Midbrain (tissue), 1 donor: Measurements from ENCODE around the gene BTF3.
"Not testable (repeated sequence)": the region's sequence is repeated elsewhere in the genome, so short reads cannot be mapped to it uniquely, and the experiment has no call there.

Source experiments
- DNase-seq: peaks from one replicate; lab custom pipeline; 2025; lab: John Stamatoyannopoulos, UW

BTF3 gene

DNA sequence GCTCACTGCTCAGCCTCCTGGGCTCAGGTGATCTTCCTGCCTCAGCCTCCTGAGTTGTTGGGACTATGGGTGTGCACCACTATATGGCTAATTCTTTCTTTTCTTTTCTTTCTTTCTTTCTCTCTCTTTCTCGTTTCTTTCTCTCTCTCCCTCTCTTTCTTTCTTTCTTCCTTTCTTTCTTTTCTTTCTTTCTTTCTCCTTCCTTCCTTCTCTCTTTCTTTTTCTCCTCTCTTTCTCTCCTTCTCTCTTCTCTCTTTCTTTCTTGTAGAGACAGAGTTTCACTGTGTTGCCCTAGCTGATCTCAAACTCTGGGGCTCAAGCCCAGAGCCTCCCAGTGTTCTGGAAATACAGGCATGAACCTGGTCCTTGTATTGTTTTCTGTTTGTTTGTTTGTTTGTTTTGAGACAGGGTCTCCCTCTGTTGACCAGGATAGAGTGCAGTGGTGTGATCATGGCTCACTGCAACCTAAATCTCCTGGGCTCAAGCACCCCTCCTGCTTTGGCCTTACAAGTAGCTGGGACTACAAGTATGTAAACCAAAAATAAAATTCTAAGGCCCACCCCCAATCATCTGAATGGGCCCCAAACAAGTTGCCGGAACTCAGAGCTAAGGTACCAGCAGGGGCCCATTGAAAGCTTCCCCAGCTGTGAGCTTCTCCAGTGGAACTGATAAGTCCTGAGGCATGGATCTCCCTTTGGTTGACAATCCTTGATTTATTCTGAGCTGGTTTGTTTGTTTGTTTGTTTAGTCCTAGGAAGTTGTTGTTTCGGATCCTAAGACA is 11.9 kb upstream of the BTF3 start:
- DNase-seq, result no peak

DNA sequence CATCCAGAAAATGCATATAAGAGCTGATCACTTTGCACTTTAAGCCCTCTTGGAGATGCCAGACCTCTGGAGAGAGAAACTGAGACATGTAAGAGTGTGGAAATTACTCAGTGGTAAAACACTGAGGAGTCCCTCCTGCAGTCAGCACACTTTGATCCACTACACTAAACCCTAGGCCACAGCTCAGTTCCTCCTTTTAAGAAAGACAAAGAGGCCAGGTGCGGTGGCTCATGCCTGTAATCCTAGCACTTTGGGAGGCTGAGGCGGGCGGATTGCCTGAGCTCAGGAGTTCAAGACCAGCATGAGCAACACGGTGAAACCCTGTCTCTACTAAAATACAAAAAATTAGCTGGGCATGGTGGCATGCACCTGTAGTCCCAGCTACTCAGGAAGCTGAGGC is 11.0 kb upstream of the BTF3 start:
- DNase-seq, result not testable (repeated sequence)

DNA sequence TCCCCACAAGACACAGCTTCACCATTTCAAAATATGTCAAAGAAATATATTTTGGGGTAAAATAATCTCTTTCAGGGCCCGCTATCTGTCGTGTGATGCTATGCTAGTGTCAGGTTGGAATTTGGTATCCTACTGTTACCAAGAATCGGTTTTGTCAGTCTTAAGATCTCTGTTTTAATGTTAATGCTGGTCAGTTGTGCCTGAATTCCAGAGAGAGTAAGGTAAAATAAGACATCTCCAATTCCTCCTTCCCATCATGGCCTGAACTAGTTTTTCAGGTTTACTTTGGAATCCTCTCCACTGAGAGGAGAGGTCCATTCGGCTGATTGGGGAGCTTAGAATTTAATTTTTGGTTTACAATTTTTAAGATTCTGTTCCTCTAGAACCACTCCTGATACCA is 10.4 kb upstream of the BTF3 start:
- DNase-seq, result no peak

DNA sequence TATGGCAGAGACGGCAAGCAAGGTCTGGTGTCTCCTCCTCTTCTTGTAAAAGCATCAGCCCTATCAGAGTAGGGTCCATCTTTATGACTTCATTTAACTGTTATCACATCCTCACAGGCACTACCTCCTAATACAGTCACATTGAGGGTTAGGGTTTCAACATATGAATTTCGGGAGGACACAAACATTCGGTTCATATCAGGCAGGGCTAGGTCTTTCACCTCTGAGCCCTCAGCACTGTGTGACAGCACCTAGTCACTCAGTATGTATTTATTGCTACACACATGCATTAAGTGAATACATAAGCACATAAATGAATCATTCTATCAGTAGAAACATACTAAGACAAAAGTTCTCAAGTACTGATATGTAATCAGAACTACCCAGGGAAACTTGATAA is 9.4 kb upstream of the BTF3 start:
- no peak for DNase-seq

DNA sequence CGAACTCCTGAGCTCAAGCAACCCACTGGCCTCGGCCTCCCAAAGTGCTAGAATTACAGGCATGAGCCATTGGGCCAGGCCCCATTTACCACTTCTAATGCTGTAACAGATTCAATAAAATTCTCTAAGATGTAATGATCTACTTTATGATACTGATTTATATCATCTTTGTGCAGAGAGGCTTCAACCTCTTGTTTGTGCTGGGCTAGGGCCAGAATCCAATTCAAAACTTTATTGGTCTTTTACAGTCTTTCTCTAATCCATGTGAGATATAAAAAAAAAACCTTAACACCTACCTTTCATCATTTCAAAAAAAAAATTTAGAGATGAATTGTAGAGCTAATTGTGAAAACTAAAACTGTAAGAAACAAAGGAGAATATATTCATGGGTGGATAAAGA is 8.2 kb upstream of the BTF3 start:
- DNase-seq, result no peak

DNA sequence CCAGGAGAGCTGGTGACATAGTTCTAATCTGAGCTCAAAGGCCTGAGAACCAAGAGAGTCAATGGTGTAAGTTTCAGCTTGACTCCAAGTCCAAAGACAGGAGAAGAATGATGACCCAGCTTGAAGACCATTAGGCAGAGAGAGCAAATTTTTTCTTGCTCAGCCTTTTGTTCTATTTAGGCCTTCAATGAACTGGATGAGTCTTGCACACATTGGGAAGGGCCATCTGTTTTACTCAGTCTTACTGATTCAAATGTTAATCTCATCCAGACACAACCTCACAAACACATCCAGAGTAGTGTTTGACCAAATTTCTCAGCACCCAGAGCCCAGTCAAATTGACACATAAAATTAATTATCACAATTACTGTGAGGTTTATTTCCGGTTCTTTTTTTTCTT is 7.1 kb upstream of the BTF3 start:
- no peak for DNase-seq

DNA sequence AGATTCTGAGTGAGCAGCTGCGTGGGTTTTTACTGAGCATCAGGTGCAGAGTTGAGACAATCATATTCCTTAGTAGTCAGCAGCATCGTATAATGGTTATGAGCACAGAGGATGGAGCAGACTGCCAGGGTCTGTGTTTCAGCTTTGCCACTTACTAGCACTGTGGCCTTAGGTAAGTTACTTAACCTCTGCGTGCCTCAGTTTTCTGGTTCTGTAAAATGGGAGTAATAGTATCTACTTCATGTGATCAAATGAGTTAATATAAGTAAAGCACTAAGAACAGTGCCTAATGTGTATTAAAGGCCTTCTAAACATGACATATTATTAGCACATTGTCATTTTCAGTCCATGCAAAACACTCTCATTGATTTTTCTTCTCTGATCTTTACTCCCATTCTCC is 4.8 kb upstream of the BTF3 start:
- no peak for DNase-seq

DNA sequence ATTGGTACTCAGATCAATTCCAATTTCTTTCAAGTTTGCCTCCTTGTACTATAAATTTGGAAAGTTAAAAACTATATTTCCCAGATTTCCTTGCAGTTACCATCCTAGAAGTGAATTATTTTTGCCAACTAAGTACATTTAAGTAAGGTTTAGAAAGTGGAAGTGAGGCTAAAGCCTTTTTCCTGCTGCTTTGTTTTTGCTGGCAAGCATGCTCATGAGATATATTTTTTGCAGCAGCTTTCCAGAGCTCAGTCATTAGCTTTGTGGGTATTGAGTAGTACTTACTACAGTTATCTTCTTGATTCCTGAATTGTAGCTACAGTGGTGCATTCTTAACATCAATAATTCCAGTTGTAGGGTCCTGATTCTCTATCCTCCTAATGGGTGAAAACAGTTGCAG is 3.5 kb upstream of the BTF3 start:
- no peak for DNase-seq

DNA sequence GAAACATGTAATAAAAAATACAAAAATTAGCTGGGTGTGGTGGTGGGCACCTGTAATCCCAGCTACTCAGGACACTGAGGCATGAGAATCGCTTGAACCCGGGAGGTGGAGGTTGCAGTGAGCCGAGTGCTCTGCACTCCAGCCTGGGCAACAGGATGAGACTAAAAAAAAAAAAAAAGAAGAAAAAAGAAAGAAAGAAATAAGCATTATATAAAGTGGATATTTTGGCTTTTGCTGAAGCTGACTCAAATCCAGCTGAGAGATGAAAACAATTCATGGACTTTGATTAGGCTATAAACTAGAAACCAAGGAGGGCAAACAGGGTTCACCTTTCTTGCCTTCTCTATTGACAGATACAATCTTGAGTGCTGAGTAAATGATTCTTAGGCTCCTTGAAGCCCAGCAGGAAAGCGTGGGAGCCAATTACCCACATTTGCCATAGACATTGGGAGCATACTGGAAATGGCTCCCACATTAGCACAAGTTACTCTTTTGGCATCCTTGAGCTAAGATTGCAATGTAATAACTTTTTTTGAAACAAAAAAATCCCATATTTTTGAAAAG is 2.4 kb upstream of the BTF3 start:
- no peak for DNase-seq

DNA sequence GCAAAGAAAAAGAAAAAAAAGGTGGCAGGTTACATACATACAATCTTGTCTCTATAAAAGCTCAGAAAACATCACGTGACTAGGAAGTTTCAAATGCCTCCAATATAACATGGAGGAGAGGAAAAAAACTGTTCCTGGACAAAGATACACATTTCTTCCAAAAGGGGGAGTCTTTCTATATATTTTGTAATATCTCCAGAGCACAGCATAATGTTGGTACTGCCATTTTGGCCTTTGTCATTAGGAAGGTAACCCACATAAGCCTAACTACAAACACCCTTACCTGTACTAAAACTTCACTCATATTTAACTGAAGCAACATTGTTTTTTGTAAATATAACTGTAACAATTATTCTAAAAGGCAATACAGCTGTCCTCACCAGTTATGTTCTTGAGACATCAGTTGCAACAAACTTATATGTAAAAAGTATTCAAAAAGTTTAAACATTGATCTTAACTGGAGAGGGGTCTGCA is 1.2 kb upstream of the BTF3 start:
- peak; percentile 40 for DNase-seq

DNA sequence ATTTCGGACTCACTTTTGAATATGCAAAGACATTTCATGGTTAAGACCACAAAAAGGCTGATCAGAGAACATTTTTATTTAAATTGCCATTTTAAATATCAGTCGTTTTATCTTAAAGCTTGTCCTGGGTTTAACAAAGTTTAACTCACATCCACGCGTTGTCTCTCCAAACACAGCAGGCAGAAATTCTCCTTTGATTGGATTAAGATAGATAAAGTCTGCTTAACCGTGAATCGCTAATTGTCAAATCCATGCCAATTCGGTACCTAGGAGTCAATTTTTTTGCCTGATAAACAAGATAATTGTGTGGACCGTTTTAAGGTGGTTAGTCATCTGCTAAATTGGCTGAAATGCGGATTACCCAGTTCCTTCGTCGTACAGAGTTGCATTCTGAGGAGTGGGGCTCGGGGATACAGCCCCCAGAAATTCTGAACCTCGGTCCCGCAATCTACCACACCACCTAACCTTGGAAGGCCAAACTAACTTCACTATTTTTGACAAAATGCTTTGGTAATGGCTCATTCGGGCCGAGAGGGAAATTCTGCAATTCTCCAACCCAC is 665 bp upstream of the BTF3 start:
- DNase-seq, result peak; percentile 40

DNA sequence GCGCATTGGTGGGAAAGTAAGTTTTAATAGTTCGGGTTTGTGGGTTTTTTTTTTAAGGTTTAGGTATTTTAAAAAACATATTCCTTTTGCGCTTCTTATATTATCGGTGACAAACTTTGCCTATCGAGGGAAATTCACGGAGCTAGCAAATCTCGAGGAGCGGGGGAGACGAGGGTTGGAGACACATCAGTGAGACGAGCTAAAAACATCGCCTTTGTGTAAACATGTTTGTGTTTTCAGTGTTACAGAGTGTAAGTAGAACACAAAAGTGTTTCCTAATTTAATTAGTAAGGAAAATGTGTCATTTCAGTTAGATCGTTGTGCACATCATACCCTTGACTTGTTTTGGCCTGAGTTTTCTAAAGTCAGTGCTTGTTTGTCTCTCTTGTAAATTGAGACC is 945 bp downstream of the BTF3 start:
- DNase-seq, result no peak

DNA sequence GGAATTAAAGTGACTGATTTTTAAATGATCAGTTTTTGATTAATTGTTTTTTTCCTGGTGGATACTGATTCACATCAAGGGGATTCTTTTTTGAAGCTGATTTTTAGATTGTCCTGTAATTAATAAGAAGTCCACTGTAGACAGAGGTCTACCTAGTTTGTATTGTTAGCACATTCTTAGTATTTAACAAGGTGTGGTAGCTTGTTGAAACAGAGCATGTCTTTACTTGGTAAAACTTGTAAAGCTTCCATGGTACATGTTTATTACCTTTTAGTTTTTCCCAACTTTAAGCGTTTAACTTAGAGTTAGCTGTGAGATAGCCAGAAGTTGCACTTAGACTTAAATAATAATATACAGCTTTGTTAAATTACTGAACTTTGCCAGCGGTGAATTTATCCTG is 1.5 kb downstream of the BTF3 start:
- no peak for DNase-seq

DNA sequence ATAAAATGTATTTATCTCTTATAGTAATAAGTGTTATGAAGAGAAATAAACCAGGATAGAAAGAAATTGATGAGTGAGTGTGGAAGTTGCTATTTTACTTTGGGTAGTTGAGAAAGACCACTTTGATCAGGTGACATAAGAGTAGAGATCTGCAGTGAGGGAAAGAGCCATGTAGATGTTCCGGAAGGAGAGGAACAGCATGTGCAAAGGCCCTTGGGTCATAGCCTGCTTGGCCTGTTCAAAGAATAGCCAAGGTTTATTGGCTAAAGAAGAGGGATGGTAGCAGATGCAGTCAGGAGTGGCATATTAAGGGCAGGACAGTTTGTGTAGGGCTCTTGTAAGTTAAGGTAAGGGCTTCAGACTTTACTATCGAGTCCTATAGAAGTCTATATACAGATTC is 3.2 kb downstream of the BTF3 start:
- no peak for DNase-seq

DNA sequence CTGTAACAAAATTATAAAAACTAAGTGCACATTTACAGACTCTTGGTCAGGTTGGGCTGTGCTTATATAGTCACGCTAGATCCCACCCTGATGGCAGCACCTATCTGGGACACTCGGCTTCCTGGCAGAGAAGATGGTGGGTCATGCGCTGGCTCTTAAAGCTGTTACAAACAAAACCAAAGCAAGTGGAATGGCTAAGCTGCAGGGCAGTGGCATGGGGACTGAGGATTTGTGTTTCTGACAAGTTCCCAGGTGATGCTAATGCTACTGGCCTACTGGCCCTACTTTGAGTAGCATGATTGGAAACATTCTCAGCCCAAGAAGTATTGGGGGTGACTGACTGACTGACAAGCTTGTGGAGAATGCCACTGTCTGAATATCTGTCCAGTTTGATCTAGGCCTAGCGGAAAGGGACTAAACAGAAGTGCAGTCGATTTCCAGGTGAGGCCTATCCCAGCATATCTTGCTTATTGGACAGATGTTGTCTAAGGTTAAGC is 8.3 kb downstream of the BTF3 start:
- no peak for DNase-seq

DNA sequence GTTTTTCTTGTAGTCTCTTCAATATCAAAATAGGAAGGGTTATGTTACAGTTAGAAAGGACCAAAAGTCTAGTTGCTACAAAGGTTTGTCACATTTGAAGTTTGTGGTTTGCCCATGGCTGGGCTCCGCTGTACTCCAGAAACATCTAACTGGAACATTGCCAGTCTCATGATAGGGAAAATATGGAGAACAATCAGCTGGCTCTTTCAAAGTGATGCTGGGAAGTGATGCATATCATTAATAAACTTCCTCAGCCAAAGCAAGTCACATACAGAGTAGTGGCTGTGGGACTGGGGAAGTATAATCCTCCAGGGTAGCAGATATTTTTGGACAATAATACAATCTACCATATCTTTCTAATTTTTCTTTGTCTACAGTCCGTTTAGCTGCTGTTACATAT is 8.8 kb downstream of the BTF3 start:
- no peak for DNase-seq

DNA sequence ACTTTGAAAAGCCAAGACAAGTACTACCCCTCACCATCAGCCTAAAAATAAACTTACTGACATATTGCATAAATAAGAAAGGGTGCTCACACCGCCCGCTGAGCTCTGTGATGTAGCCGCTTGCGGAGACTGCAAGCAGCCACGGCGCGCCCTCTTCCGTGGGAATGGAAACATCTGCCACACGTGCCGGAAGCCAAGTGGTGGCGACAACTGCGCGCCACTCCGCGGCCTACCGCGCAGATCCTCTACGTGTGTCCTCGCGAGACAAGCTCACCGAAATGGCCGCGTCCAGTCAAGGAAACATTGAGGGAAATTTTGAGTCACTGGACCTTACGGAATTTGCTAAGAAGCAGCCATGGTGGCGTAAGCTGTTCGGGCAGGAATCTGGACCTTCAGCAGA is 10.3 kb downstream of the BTF3 start:
- DNase-seq, result not testable (repeated sequence)

DNA sequence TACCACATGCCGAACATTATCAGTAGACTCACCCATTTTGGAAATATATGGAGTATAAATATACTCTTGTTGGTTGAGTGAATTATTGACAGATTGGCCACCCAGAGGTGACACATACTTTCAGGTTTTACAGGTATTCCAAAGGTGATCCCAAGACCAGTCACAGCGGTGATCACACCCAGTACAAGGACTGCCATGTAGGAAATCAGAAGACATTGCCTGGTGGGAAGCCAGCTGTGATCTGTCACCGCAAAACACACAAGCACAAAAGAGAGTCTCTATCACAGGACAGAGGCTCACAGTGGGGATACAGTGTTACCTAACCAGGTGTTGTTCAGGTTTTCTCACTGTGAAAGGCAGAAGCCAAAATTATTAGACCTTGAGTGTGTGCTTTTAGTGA is 15.8 kb downstream of the BTF3 start:
- DNase-seq, result no peak

DNA sequence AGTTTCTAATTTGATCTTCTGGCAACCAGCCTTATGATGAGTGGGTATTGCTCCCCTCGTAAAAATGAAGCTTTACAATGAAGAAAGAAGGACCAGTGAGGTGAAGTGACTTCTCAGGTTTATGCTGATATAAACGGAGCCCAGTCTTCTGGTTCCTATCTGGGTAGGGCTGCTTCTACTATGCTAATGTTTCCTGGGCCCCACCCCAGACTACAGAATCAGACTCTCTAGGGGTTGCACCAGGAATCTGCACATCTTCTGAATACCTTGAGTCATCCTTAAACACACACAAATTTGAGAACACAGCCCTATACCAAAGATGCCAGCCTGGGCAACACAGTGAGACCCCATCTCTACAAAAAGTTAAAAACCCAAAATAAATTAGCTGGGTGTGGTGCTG is 16.2 kb downstream of the BTF3 start:
- no peak for DNase-seq

DNA sequence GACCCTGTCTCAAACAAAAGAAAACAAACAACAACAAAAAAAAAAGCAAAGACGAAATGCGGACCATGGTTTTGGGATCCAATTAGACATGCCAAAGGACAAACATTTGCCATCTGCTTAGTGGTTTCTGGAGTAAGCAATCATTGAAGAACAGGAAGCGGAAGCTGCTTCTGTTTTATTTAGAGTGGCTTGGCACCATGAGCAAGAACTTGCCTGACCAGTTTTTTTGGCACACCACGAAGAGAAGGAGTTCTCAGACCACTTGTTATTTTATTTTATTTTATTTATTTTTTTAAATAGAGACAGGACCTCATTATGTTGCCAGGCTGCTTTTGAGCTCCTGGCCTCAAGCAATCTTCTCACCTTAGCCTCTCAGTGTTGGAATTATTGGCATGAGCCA is 17.0 kb downstream of the BTF3 start:
- DNase-seq, result no peak

DNA sequence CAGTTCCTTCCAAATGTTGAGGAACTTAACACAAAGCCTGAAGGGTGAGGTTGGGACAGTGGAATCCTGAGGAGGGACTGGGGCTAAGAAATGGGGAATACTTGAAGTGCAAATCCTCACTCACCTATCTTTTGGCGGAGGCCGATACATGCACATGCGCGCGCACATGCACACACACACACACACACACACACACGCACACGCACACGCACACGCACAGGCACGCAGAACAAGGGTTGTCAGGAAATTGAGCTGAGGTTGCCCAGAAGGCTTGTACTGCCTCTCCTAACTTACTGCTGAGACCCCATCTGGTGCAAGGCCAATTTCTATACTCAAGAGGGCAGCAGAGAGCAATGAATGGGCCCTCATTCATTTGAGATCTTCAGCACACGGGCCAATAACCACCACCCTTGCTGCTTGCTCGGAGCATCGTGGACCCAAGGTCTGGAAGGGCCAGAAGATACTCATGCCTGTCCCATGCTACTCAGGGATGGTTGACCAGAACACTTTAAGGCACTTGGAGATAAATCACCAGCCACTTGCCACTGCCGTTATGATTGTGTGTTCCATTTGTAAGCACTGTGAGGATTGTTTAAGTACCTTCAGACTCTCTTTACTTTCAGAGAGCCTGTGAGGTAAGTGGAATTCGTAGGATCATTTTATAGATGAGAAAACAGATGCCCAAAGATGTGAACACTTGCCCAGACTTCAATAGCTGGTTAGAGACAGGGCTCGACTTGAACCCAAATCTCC is 21.5 kb downstream of the BTF3 start:
- peak; percentile 84 for DNase-seq

DNA sequence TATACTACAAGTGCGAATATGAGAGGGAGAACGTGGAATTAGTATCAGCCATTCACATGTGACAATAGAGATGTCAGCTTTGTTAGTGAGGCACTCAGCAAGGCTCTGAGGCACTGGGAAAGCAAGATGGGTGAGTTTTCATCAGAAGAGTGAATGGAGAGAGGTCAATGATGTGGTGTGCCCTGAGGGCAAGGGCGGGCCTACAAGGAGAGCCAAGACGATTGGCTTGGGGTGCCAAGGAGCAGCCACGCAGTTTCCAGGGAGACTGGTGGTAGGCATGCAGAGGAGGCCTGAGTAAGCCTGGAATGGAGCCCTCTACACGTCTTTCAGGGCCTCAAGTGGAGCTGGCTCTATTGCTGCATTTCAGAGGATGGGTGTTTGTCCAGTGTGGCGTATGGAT is 24.7 kb downstream of the BTF3 start:
- no peak for DNase-seq

DNA sequence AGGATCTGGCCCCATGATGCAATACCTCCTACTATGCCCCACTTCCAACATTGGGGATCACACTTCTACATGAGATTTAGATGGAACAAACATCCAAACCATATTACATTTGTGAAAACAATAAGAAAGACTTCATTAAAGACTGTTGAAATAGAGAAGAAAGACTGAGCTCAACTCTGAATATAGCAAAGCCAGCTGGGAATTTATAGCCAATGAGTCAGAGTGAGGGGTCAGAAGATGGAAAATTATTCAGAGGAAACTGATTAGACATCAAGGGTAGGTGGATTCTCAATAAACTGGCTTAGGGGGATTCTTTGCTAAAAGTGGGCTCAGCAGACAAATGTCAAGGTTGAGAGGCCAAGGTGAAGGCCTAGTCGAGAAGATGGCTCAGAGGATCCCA is 25.6 kb downstream of the BTF3 start:
- no peak for DNase-seq
